H9 (cell line): Measurements from ENCODE around the gene PARP16. TPM values are rescaled to one million over a fixed set of nuclear protein-coding genes. Genes with fewer than 3 reads are reported as not detected.

Experiments
- DNase-seq: peaks from one replicate; pipeline ENCODE4 v3.0.0-alpha.2; 2017
- H2AFZ ChIP-seq: one replicate; pipeline ENCODE4 v1.6.1; 2013; ENCODE audit warnings: mild to moderate bottlenecking, low read length, control low read depth, moderate library complexity
- H2AK5ac ChIP-seq: 2 replicates; pipeline ENCODE4 v1.6.1; 2013; ENCODE audit warnings: low read length, control low read depth, mixed read lengths; ENCODE audit not compliant: insufficient read length
- H2BK120ac ChIP-seq: one replicate; pipeline ENCODE4 v1.6.1; 2013; ENCODE audit warnings: low read depth, mild to moderate bottlenecking, low read length, control low read depth, inconsistent platforms; ENCODE audit not compliant: poor library complexity, severe bottlenecking
- H2BK12ac ChIP-seq: 2 replicates; pipeline ENCODE4 v1.6.1; 2013; ENCODE audit warnings: low read length, control low read depth, mixed read lengths, low read depth; ENCODE audit not compliant: insufficient read length
- H2BK15ac ChIP-seq: 2 replicates; pipeline ENCODE4 v1.6.1; 2013; ENCODE audit warnings: low read depth, low read length, control low read depth
- H2BK20ac ChIP-seq: one replicate; pipeline ENCODE4 v1.6.1; 2013; ENCODE audit warnings: low read depth, mild to moderate bottlenecking, low read length, control low read depth, inconsistent platforms; ENCODE audit not compliant: poor library complexity, severe bottlenecking
- H2BK5ac ChIP-seq: 2 replicates; pipeline ENCODE4 v1.6.1; 2013; ENCODE audit warnings: low read length, control low read depth, mixed read lengths; ENCODE audit not compliant: insufficient read length
- H3K14ac ChIP-seq: 2 replicates; pipeline ENCODE4 v1.6.1; 2013; ENCODE audit warnings: low read length, control low read depth; ENCODE audit not compliant: insufficient read depth
- H3K18ac ChIP-seq: 2 replicates; pipeline ENCODE4 v1.6.1; 2013; ENCODE audit warnings: low read depth, mild to moderate bottlenecking, mixed read lengths, low read length, control low read depth; ENCODE audit not compliant: insufficient read length
- H3K23ac ChIP-seq: 2 replicates; pipeline ENCODE4 v1.6.1; 2013; ENCODE audit warnings: low read length, control low read depth, mixed read lengths, low read depth; ENCODE audit not compliant: insufficient read length
- H3K23me2 ChIP-seq: 2 replicates; pipeline ENCODE4 v1.6.1; 2013; ENCODE audit warnings: low read depth, mild to moderate bottlenecking, mixed read lengths, low read length, control low read depth; ENCODE audit not compliant: insufficient read length, poor library complexity, severe bottlenecking
- H3K27ac ChIP-seq: 2 replicates; pipeline ENCODE4 v1.5.1; 2013; ENCODE audit warnings: low read length, control low read depth, mixed read lengths, low read depth; ENCODE audit not compliant: insufficient read length
- H3K27me3 ChIP-seq: 2 replicates; pipeline ENCODE4 v1.6.1; 2013; ENCODE audit warnings: low read length, control low read depth, inconsistent platforms; ENCODE audit not compliant: insufficient read depth
- H3K4ac ChIP-seq: 2 replicates; pipeline ENCODE4 v1.6.1; 2013; ENCODE audit warnings: low read depth, mild to moderate bottlenecking, control low read depth, inconsistent platforms, low read length, moderate library complexity
- H3K4me1 ChIP-seq: 2 replicates; pipeline ENCODE4 v1.6.1; 2013; ENCODE audit warnings: low read length, control low read depth, inconsistent platforms; ENCODE audit not compliant: insufficient read depth
- H3K4me2 ChIP-seq: 2 replicates; pipeline ENCODE4 v1.6.1; 2013; ENCODE audit warnings: low read length, control low read depth, mixed read lengths; ENCODE audit not compliant: insufficient read length, insufficient read depth
- H3K56ac ChIP-seq: 2 replicates; pipeline ENCODE4 v1.6.1; 2013; ENCODE audit warnings: low read depth, mild to moderate bottlenecking, mixed read lengths, low read length, control low read depth; ENCODE audit not compliant: insufficient read length
- H3K79me1 ChIP-seq: 2 replicates; pipeline ENCODE4 v1.6.1; 2013; ENCODE audit warnings: low read depth, mild to moderate bottlenecking, moderate library complexity, low read length, control low read depth, inconsistent platforms; ENCODE audit not compliant: insufficient read depth, poor library complexity, severe bottlenecking
- H3K79me2 ChIP-seq: 2 replicates; pipeline ENCODE4 v1.6.1; 2013; ENCODE audit warnings: low read length, control low read depth, inconsistent platforms; ENCODE audit not compliant: insufficient read depth
- H3K9ac ChIP-seq: 2 replicates; pipeline ENCODE4 v1.6.1; 2013; ENCODE audit warnings: low read length, control low read depth, mixed read lengths; ENCODE audit not compliant: insufficient read length; ENCODE audit errors: extremely low read depth
- H3K9me3 ChIP-seq: one replicate; pipeline ENCODE4 v1.6.1; 2013; ENCODE audit warnings: low read depth, low read length, inconsistent platforms; ENCODE audit not compliant: control insufficient read depth
- H3T11ph ChIP-seq: one replicate; pipeline ENCODE4 v1.6.1; 2013; ENCODE audit warnings: mild to moderate bottlenecking, low read length, control low read depth, inconsistent platforms
- H4K20me1 ChIP-seq: one replicate; pipeline ENCODE4 v1.6.1; 2013; ENCODE audit not compliant: control insufficient read depth, insufficient read length, insufficient read depth
- H4K5ac ChIP-seq: 2 replicates; pipeline ENCODE4 v1.6.1; 2013; ENCODE audit warnings: low read depth, mild to moderate bottlenecking, mixed read lengths, low read length, control low read depth; ENCODE audit not compliant: insufficient read length
- H4K8ac ChIP-seq: replicated peaks from 2 replicates; pipeline ENCODE4 v1.6.1; 2013; ENCODE audit warnings: low read length, control low read depth, mixed read lengths, low read depth; ENCODE audit not compliant: insufficient read length
- H4K91ac ChIP-seq: 2 replicates; pipeline ENCODE4 v1.6.1; 2013; ENCODE audit warnings: low read depth, mild to moderate bottlenecking, moderate library complexity, mixed read lengths, low read length, control low read depth; ENCODE audit not compliant: insufficient read length
- H3K27ac Mint-ChIP-seq, 3 experiments: 2 replicates in 2 of 3; 3 replicates in 1 of 3; pipeline ENCODE4 v1.8.0; 2020 to 2021; ENCODE audit warnings: mixed read lengths in 3 of 3, mild to moderate bottlenecking in 1 of 3, moderate library complexity in 1 of 3
- H3K27me3 Mint-ChIP-seq: 2 replicates; pipeline ENCODE4 v1.8.0; 2021; ENCODE audit warnings: low read depth, mild to moderate bottlenecking, moderate library complexity, mixed read lengths
- H3K36me3 Mint-ChIP-seq, 3 experiments: 2 replicates in 2 of 3; 3 replicates in 1 of 3; pipeline ENCODE4 v1.8.0; 2020 to 2021; ENCODE audit warnings: low read depth in 3 of 3, mixed read lengths in 3 of 3; ENCODE audit not compliant: insufficient read depth in 1 of 3
- H3K4me1 Mint-ChIP-seq, 2 experiments: 2 replicates each; pipeline ENCODE4 v1.8.0; 2020; ENCODE audit warnings: mixed read lengths in 2 of 2
- H3K4me3 Mint-ChIP-seq, 2 experiments: 2 replicates in 1 of 2; 3 replicates in 1 of 2; pipeline ENCODE4 v1.8.0; 2020 to 2021; ENCODE audit warnings: mild to moderate bottlenecking in 2 of 2, mixed read lengths in 2 of 2, moderate library complexity in 1 of 2
- H3K9me3 Mint-ChIP-seq, 2 experiments: 2 replicates in 1 of 2; 3 replicates in 1 of 2; pipeline ENCODE4 v1.8.0; 2020; ENCODE audit warnings: mild to moderate bottlenecking in 2 of 2, mixed read lengths in 2 of 2, moderate library complexity in 1 of 2
- CTCF ChIP-seq: fragments of 200-600 bp; sonication (generic); conservative IDR thresholded peaks from 3 replicates; pipeline ENCODE4 v1.8.0; 2021; ENCODE audit warnings: antibody characterized with exemption, mild to moderate bottlenecking
- WGBS: extraction: QIAGEN DNeasy Blood & Tissue Kit; methylation state at CpG from one replicate; pipeline ENCODE4 v1.1.7; 2013; ENCODE audit warnings: missing lambda C conversion rate, low lambda C conversion rate, mixed read lengths; ENCODE audit not compliant: insufficient read length; ENCODE audit errors: extremely low coverage; 5-methylcytosine and 5-hydroxymethylcytosine counted together
- total RNA-seq: library from RNA; stranded (reverse); gene quantifications from 2 replicates; pipeline ENCODE4 v1.2.1, GENCODE V29; 2021

The PARP16 gene
- total RNA-seq, 1 experiment from 2014 or later = 3.9 TPM

DNA sequence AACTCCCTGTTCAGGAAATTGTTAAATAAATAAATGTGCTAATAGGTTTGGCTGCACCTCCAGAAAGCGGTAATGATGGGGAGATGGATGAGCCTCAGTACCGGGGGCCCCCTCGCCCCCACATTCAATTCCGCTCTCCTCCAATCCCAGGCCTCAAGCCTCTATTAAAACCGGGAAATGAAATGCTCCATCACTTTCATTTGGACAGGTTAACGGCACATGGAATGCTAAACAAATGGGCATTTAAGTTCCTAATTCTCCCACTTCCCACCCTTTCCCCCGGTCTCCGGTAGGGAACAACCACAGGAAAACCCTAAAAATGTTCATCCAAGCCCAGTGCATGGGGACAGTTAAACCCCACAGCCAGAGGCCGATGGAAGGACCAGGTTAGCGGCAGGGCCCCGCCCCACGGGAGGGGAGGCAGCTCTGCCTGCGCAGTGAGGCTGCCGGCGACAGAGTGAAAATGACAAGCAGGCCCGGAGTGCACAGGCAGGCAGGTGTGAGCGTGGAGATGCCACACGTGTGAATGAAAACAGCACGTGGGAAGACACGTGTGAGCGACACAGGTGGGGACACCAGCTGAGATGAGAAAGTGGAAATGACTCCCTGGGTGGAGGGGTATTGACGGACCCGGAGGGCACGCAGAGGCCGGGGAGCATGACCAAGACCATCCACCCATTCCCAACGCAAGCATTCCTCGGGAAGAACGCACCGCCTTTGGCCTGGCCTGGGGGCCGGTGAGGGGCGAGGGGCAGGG is 45.9 kb upstream of the PARP16 start:
- H3K4ac ChIP-seq = no peak overlapping the region
- no peak overlapping the region for H3K9ac ChIP-seq
- Mint-ChIP-seq H3K9me3 (no peaks in the 10 kb centered on the region; a peak in 1 of 5 replicates), H3K27me3 (no peaks in the 10 kb centered on the region; the same call in 1 of the 2 replicates), H3K4me3 (no peak overlapping the region), H3K4me1 (peaks cover 39 to 45% of the 10 kb centered on the region in 2 experiments), H3K36me3 (peaks cover 21 to 28% (median 25%) of the 10 kb centered on the region in 3 experiments; a peak in 6 of 7 replicates), H3K27ac (no peak overlapping the region)
- H3K14ac ChIP-seq = no peak overlapping the region
- H4K91ac ChIP-seq = no peak overlapping the region
- no CpG with 5 or more reads among the region's 31 CpGs for WGBS
- no peaks in the 10 kb centered on the region for H3K79me1 ChIP-seq
- H2BK120ac ChIP-seq = no peak overlapping the region
- no peak for TF ChIP-seq CTCF
- H2BK20ac ChIP-seq = no peak overlapping the region
- no peak overlapping the region for H3K18ac ChIP-seq
- H3K9me3 ChIP-seq = no peaks in the 10 kb centered on the region
- H2BK5ac ChIP-seq = no peak overlapping the region
- H3K4me2 ChIP-seq = no peak overlapping the region
- H2AK5ac ChIP-seq = no peak overlapping the region
- peaks cover 3% of the 10 kb centered on the region; the same call in 1 of the 2 replicates for H3K4me1 ChIP-seq
- H4K5ac ChIP-seq = no peak overlapping the region
- no peaks in the 10 kb centered on the region; the same call in 1 of the 2 replicates for H3K79me2 ChIP-seq
- H3K27ac ChIP-seq = no peak overlapping the region
- no peak for DNase-seq
- H3K27me3 ChIP-seq = no peaks in the 10 kb centered on the region
- H4K20me1 ChIP-seq = no peaks in the 10 kb centered on the region
- no peak overlapping the region for H2AFZ ChIP-seq
- no peak overlapping the region for H3K56ac ChIP-seq
- H3T11ph ChIP-seq = no peak overlapping the region
- H3K23me2 ChIP-seq = no peaks in the 10 kb centered on the region
- no peak overlapping the region for H2BK15ac ChIP-seq
- no peak overlapping the region for H3K23ac ChIP-seq
- no peak overlapping the region for H2BK12ac ChIP-seq
- no peak overlapping the region for H4K8ac ChIP-seq
